Stomach (tissue), 4 donors: Measurements from ENCODE around the gene ADCY5.

Experiments used
- POLR2A ChIP-seq, 4 donors: fragments of 450-650 bp; IDR thresholded peaks; one replicate each; pipeline ENCODE4 v1.6.1; 2016; ENCODE audit warnings: antibody characterized with exemption in 4 of 4, control low read depth in 2 of 4, mild to moderate bottlenecking in 1 of 4, moderate library complexity in 1 of 4
- TF ChIP-seq, protein P1 (sequence below), 7 experiments: fragments of 450-650 bp in 4 of 7; fragments of 200-600 bp in 3 of 7; sonication (generic) in 3 of 7; IDR thresholded peaks; one replicate each; pipeline ENCODE4 v1.5.1; 2016 to 2019; ENCODE audit warnings: antibody characterized with exemption in 7 of 7, control low read depth in 2 of 7, mild to moderate bottlenecking in 1 of 7

DNA sequence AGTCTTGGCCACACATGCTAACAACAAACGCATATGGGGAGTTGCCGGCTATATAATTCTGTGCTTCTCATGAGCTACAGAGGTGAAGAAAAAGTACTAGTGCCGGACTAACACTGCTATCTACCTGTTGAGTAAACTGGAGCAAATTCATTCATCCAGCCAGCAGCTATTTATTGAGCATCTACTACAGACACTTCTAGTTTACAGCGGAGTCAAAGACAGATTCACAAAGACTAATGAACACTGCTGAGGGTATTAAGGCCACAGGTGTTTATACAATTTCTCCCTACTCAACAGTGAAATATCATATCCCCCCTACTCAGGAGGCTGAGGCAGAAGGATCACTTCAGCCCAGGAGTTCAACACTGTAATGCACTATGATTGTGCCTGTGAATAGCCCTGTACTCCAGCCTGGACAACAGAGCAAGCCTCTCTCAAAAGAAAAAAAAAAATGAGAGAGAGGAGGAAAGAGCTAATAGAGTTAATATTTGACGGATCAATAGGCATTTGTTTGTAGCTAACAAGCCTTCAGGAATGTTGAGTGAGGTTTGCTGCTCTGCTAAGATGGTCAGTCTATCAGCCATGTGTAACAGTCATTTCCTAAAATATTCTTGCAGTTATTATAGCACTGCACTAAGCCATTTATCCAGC, 17.8 kb downstream of the ADCY5 start:
- TF ChIP-seq, protein P1, sequence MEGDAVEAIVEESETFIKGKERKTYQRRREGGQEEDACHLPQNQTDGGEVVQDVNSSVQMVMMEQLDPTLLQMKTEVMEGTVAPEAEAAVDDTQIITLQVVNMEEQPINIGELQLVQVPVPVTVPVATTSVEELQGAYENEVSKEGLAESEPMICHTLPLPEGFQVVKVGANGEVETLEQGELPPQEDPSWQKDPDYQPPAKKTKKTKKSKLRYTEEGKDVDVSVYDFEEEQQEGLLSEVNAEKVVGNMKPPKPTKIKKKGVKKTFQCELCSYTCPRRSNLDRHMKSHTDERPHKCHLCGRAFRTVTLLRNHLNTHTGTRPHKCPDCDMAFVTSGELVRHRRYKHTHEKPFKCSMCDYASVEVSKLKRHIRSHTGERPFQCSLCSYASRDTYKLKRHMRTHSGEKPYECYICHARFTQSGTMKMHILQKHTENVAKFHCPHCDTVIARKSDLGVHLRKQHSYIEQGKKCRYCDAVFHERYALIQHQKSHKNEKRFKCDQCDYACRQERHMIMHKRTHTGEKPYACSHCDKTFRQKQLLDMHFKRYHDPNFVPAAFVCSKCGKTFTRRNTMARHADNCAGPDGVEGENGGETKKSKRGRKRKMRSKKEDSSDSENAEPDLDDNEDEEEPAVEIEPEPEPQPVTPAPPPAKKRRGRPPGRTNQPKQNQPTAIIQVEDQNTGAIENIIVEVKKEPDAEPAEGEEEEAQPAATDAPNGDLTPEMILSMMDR (IDR thresholded peaks at IDR 0.05): no peak
- no peak for TF ChIP-seq POLR2A (IDR thresholded peaks at IDR 0.05)
